ENCODE measurements around the gene KRT86.

- TF ChIP-seq, protein P1, sequence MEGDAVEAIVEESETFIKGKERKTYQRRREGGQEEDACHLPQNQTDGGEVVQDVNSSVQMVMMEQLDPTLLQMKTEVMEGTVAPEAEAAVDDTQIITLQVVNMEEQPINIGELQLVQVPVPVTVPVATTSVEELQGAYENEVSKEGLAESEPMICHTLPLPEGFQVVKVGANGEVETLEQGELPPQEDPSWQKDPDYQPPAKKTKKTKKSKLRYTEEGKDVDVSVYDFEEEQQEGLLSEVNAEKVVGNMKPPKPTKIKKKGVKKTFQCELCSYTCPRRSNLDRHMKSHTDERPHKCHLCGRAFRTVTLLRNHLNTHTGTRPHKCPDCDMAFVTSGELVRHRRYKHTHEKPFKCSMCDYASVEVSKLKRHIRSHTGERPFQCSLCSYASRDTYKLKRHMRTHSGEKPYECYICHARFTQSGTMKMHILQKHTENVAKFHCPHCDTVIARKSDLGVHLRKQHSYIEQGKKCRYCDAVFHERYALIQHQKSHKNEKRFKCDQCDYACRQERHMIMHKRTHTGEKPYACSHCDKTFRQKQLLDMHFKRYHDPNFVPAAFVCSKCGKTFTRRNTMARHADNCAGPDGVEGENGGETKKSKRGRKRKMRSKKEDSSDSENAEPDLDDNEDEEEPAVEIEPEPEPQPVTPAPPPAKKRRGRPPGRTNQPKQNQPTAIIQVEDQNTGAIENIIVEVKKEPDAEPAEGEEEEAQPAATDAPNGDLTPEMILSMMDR (IDR thresholded peaks at IDR 0.05): no peak
- TF ChIP-seq POLR2A (IDR thresholded peaks at IDR 0.05; ENCODE audit: low read length) (no peak), HOXA7 (CRISPR knock-in tag; IDR thresholded peaks at IDR 0.05) (no peak), MAFK (IDR thresholded peaks at IDR 0.05; ENCODE audit: partially characterized antibody) (no peak), REST (IDR thresholded peaks at IDR 0.05) (no peak), RNF2 (IDR thresholded peaks at IDR 0.05; ENCODE audit: borderline replicate concordance, low read depth) (no peak), ZNF302 (CRISPR knock-in tag; IDR thresholded peaks at IDR 0.05) (no peak), EP300 (IDR thresholded peaks at IDR 0.05) (no peak), TP53 (CRISPR knock-in tag; IDR thresholded peaks at IDR 0.05) (no peak), JUN (IDR thresholded peaks at IDR 0.05) (no peak), HMGXB4 (CRISPR knock-in tag; IDR thresholded peaks at IDR 0.05; ENCODE audit: borderline replicate concordance) (no peak), JUNB (IDR thresholded peaks at IDR 0.05) (no peak), FOSB (CRISPR knock-in tag; IDR thresholded peaks at IDR 0.05) (no peak)
- TF ChIP-seq, protein P2, sequence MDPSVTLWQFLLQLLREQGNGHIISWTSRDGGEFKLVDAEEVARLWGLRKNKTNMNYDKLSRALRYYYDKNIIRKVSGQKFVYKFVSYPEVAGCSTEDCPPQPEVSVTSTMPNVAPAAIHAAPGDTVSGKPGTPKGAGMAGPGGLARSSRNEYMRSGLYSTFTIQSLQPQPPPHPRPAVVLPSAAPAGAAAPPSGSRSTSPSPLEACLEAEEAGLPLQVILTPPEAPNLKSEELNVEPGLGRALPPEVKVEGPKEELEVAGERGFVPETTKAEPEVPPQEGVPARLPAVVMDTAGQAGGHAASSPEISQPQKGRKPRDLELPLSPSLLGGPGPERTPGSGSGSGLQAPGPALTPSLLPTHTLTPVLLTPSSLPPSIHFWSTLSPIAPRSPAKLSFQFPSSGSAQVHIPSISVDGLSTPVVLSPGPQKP (IDR thresholded peaks at IDR 0.05; ENCODE audit: low read depth, low read length): no peak
Measured at GRCh38 chr12:52311285-52311648, 36.8 kb downstream of the KRT86 start.
